Measurements from ENCODE around the gene NXN.
A peak's percentile ranks its signal among the peaks of the same experiment; 100 is the strongest.
"Not testable (repeated sequence)": the region's sequence is repeated elsewhere in the genome, so short reads cannot be mapped to it uniquely, and the experiment has no call there.

The NXN gene

DNA sequence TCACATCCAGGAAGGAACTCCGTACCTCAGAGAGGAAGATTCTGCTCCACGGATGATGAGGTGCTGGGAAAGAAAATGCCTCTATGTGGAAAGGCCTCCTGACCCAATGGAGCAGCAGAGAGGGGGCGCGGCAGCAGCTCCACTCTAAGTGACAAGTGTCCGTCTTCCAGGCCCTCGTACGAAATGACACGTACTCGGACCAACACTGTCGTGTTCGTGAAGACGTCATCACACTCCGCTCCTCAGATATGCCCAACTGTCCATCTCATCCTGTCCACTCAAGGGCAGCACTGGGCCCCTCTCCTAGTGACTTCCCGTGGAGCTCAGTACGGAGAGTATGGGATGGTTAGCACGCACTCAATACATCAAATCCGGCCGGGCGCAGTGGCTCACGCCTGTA lies 165.2 kb downstream of the NXN start:
- DNase-seq: no peak

DNA sequence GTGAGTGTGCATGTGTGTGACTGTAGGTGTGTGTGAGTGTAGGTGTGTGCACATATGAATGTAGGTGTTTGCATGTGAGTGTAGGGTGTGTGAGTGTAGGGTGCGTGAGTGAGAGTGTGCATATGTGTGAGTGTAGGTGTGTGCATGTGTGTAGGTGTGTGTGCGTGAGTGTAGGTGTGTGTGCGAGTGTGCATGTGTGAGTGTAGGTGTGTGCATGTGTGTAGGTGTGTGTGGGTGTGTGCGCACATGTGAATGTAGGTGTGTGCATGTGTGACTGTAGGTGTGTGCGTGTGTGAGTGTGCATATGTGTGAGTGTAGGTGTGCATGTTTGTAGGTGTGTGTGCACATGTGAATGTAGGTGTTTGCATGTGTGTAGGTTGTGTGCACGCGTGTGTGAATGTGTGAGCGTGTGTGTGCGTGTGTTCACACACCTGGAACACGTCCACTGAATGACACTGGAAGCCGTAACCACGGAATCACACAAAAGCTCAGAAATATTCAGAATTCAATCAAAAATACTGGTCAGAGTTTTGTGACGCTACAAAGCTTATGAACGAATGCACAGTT lies 166.9 kb downstream of the NXN start:
- no peak for DNase-seq

DNA sequence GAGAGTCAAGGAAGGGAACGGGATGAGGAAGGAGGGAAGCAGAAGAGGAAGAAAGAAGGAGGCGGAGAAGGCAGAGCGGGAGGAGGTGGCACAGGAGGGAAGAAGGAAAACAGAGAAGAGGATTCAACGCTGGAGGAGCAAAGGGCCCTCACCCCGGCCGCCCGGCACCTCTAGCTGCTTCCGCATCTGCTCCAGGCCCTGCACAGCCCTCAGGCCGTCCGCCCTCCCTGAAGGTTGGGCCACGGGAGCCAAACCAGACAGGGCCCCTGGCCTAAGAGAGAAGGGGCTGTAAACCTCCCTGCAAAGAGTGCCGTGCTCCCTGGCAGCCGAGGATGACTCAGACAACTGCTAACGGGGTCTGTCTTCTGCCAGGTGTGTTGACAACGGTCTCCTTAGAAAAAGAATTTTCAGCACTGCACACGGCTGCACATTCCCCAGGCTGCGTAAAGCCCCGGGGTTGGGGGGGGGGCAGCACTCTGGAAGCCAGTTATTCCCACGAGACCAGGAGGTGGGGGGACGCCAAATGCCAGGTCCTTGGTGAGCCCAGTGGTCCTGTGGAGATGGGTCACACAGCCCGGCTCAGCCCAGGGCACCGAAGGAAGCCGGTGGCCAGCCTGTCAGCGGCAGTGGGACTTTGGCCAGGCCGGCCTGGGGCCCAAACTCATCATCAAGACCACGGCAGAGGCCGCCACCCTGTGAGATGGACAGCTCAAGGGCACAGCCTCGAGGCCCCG lies 168.4 kb downstream of the NXN start:
- no peak for DNase-seq

DNA sequence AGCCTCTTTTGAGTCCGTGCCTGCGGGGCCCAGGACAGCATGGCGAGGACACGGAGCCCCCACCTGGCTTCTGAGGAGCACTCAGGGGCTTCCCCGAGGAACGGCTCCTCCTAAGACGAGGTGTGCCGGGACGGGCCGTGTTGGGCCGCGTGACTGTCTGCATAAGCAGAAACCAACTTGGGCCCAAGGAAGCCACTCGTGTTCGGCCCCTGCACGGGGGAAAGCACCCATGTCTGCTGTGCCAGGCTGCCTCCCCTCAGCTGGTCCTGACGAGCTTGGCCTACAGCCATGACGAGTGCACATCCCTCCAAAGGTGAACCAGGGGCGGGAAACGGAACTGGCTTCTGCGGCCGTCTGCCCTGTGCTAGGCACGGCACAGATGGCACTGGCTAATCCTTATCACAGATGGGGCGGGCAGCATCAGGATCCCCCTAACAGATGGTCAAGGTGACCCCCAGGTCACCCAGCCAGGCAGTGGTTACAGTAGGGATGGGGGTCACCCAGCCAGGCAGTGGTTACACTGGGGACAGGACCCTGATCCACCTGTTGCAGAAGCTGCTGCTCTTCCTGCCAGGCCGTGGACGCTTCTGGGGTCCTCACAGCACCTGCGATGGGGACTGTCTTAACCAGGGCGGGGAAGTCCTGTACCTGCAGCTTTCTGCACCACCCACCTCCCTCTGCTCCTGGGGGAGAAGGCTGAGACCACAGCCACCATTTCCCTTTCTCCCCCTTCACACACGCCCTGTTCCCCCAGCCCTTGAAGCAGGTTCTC lies 171.9 kb downstream of the NXN start:
- DNase-seq: no peak

DNA sequence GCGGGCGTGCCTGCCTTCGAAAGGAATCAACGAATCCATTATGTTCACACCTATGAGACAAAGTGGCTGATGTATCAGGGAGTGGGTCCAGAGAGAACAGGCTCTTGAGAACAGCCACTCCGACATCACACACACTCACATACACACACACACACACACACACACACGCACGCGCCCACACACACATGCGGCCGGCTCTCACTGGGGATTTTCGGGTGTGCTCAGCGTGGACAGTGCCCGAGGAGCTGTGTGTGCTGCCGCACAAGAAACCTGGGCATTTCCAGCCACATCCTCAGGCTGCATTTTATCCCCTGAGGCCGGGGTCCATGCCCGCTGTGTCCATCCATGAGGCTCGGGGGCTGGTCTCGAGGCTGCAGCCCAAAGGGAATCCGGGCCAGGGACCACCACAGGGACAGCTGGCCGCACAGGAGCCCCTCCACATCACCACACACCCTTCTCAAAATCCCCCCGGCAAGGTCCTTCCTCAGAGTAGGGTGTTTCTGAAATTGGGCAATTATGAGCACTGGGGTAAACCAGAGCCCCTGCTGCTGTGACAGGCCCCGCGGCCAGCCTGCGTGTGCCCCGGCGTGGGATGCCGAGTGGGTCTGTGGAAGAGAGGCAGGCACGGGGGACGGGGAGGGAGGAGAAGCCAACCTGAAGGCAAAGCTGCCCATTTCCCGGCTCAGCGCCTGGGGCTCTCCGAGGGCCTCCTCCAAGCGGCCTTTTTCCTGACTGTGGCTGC lies 172.6 kb downstream of the NXN start:
- no peak for DNase-seq

DNA sequence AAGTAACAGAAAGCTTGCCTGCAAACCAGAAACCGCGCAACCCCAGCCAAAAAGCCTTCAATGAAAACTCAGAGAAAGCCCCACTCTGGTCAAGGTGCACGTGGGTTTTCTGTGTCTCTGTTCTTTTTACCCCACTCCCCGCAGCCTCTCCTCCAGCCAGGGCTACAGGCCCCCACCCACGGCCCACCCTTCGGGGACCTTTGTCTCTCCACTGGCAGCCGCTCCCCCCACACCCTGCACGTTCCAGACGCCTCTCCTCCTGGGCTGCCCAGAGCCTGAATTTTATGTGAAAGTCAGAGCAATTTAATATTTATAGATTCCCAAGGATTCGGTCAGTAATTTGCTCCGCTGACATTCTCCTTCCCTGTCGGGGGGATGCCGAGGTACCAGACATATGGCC lies 173.2 kb downstream of the NXN start:
- no peak for DNase-seq

DNA sequence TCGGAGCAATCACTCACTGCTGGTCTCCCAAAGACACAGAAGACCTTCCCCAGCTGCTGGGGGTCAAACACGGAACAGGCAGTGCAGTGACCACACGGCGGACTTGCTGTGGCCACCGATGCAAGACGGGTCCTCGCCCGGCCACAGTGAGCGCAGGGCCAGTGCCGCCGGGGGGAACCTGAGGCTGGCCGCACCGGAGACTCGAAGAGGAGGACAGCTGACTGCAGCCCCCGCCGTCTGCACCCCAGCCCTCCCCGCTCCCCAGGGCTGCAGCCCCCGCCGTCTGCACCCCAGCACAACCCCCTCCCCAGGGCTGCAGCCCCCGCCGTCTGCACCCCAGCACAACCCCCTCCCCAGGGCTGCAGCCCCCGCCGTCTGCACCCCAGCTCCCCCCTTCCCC lies 173.7 kb downstream of the NXN start:
- not testable (repeated sequence) for DNase-seq

DNA sequence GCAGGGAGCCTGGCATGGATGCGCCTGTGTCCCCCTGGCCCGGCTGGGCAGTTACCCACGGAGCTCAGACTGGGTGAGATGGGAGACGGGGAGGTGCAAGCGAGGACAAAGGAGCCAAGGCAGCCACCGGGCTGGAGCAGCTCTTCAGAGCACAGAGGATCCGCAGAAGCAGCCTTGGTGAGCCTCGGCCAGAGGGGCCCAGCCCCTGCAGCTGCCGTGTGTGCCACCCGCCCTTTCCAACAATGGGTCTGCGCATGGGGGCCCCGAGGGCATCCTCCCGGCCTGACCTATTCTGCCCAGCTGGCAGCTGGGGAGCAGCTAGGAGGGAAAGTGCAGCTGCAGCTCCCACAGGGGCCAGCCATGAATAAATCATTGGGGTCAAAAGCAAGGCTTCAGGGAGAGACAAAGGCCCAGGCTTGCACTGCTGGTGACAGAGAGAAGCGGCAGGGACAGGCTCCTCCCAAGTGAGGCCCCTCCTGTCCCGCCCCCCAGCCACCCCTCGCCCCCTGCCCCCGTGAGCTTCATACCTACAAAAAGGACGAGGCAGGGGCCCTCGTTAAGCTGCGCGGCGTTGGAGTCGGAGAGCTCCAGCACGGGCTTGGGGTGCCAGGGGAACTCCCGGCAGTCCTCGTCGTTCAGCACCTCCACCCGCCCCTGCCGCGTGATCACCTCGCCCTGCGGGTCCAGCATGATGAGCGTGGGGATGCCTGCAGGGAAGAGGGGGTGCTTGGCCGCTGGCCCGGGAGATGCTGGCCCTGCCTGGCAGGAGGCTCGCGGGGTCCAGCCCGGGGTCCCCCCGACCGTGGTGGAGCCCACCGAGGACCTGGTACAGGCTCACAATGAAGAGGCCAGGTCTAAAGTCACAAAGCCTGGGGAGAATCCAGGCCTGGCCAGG lies 174.8 kb downstream of the NXN start:
- DNase-seq: no peak

DNA sequence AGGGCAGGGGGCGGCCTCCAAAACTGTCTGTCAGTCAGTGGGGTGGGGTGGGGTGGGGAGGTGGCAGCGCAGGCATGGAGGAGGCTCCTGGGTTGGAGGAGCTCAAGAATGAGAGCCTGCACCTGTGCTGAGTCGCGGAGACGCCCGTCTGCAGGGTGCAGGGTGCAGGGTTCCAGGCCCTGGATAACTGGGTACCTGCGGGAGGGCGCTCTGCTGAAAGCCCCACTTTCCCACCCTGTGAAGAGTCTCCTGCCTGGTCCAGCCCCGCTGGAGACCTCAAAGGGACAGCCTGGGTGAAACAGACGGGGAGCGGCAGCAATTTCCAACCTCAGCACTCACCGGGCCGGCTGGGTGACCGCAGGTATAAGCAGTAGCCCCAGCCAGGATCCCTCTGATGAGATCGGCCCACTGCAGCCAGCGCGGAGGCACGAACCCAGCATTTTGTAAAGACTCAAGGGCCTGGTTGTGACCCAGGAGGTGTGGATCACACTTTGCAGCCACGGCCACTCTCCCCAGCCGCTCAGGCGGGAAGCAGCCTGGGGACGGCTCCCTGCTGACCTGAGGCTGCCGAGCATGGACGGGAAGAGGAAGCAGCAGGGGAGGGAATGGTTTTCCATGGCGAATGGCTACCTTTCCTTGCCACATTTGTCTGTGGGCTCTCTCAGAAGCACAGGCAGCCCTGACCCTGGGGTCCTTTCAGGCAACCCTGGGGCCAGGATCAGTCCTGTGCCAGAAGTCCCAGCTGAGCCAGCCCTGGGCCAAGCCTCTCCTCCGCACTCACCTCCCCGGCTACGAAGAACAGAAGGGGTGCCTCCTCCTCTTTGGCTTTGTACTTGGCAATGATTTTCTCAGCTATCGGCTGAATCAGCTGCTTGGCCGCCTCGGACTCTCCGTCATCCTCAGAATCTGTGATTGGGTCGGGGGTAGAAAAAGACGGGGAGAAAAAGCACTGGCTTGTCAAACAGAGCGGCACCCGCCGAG lies 176.4 kb downstream of the NXN start:
- no peak for DNase-seq

DNA sequence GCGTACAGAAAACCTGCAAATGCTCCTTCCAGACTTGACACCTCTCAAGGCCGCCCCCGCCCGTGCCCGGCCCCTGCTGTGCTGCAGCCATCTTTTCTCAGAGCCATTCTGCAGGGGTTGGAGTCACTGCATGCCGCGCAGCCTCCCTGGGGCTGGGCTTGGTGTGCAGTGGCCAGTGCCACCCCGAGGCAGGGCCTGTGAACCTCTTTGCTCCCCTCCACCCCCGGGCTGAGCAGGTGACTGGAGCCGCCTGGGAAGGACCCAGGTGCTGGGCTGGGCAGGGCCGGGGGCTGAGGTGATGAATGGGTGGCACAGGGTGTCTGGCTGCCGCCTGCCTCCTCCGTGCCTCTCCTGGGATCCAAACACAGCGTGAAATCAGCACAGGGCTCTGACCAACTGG lies 177.1 kb downstream of the NXN start:
- no peak for DNase-seq

DNA sequence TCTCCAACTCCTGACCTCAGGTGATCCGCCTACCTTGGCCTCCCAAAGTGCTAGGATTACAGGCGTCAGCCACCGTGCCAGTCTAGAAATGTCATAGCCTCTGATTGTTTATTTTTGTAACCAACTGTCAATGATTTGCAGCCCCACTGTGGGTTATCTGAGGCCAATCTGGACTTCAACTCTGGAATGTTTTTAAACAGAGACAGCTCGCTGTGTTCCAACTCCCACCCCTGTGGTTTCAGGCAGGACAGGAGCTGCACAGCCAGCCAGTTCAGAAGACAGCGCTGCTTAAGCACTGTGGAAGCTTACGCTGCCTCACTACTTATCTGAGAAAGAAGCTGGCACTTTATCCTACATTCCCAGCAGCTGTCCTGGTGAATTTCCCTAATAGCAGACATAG lies 177.9 kb downstream of the NXN start:
- DNase-seq: no peak

DNA sequence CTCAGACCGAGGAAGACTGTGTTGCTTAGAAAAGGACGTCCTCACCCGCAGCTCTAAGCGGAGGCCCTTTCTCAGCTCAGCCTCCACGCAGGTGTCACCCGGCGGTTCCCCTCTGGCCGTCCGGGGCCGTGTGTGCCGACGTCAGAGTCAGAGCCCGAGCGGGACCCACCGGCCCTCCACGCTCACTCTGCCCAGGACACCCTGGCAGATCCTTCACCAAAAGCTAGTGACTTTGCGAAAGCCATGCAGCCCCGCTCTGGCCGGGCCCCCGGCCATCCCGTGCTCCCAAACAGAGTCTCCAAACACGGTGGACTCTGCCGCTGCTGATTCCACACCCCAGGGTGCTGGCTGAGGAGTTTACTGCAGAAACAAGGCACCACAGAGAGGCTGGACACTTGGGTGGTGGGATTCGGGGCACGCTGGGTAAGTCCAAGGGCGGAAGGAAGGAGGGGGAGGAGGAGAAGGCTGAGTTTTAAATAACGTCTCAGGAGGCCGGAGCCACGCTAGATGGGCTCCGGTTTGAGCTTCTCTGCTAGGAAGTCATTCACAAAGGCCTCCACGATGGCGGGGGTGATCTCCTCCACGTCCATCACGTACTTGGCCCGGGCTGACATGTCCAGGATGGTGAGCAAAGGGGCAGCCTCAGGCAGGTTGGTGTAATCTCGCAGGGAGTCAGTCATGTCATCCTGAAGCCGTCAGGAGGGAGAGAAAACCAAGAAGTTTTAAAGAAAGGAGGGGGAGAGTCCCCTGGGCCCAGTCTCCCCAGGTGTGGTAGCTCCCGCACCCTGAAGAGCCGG lies 178.9 kb downstream of the NXN start:
- no peak for DNase-seq

DNA sequence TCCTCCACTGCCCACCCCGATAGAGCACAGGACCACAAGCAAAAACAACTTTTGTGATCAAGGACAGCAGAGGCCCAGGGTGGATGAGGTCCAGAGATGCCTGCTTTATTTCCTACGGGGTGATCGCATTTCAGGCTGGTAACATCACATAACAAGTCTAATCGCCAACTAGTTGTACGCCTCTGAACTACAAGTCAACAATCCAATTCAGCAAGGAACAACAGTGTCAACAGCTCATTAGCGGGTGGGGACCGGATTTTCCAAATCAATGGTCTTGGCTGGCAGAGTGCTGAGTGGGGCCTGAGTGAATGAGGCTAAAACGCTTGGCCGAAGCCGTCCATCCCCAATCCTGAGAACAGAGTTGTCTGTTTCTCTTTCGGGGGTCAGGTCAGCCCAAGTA lies 180.3 kb downstream of the NXN start:
- no peak for DNase-seq

DNA sequence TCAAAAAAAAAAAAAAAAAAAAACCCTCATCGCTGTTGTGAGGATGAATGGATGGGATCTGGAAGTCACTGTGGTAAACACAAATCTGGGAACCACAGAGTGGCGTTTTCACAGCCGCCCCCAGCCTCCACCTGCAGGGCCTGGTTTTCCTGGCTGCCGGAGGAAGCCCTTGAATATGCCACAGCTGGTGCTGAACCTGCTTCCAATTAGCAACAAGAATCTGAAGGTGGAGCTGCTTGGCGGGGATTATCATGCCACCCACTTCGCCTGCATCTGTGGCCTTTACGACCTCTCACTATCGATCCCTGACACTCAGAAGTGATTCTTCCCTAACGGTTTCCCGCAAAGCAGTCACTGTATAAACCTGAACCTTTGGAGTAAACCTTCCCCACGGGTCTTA lies 181.3 kb downstream of the NXN start:
- no peak for DNase-seq

DNA sequence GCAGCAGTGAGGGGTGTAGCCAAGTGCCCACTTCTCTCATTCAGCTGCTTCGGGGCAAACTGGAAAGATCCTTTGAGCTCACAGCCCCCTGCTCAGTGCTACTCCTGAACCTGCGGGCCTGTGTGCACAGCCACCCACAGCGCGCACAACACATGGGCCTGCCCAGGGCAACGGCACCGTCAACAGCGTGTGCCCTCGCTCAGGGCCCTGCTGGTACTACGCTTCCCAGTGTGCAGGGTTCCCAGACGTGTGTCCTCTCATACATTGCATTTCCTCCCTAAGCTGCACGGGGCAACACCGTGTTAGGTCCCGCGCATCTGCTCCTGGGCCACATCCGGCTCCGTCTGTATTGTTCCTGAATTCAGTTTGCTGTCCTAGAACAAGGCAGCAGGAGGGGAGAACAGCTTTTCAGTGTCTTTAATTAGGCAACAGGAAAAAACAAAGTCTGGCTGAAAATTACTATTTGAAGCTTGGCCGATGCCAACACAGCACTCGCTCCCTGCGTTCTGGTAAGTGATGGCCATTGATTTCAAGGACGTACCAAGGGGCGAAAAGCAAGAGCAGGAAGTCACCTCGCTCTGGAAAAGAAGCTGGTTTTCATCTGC lies 182.2 kb downstream of the NXN start:
- DNase-seq: no peak

DNA sequence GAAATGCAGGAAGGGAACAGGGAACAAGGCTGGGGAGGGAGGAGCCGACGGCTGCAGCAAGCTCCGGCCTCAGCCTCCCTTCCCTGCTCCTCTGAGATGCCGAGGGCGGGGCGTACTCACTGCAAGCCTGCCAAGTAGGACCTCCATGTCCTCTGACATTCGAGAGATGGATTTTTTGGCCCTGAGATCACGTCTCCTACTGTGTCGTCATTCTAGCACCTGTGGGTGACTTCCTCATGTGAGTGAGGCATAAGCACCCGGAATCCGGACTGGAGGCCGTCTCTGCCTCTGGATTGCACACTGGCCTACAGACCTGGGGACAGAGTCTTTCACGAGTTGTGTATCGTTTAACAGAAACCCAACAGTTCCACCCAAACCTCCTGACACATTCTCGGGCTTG lies 183.0 kb downstream of the NXN start:
- DNase-seq: no peak

DNA sequence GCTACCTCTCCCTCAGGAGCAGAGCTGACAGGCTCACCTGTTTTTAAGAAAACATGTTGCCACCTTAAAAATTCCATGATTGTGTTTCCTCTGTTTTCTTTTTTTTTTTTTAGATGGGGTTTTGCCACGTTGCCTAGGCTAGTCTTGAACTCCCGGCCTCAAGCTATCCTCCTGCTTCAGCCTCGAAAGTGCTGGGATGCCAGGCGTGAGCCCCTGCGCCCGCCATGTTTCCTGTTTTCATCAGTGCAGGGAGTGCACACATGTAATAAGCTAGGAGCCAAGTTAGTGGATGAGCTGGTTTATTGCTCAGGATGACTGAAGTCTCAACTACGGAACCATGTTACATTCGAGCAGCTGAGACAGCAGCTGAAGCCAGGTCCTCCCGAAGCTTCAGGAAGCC lies 183.9 kb downstream of the NXN start:
- DNase-seq: no peak

DNA sequence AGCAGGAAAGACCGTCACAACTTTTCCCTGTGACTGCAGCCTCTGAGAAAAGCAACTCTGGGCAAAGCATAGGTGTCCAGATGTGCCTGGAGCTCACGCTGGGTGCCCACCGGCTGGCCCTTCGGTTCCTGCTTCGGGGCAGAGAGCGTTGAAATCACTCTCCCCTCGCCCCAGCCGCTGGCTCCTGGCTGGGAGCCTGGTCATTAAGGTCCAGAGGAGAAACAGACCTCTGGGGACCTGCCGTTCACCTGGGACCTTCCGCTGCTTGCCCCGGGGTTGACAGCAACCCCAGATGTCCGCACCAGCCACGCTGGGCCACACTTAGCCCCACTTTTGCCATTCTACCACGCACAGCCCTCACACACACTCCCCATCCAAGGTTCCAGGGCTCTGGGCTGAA lies 184.3 kb downstream of the NXN start:
- DNase-seq: no peak

DNA sequence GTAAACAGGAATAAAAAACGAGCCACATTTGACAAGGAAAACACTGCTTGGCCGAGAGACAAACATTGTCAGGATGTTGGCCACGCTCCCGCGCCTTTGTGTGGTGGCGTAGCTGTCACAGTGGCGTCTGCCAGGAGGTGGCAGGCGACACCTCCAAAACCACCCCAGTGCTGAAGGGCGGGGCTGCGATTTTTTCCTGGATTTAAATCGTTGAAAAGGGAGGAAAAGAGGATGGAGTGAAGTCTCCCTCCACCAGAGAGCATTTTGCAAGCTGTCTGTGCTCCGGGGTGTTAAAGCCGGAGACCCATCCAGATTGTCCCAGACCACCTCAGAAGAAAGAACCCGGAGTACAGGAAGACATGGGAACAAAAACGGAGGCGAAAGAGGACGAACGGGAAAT lies 184.7 kb downstream of the NXN start:
- peak; percentile 61 for DNase-seq

DNA sequence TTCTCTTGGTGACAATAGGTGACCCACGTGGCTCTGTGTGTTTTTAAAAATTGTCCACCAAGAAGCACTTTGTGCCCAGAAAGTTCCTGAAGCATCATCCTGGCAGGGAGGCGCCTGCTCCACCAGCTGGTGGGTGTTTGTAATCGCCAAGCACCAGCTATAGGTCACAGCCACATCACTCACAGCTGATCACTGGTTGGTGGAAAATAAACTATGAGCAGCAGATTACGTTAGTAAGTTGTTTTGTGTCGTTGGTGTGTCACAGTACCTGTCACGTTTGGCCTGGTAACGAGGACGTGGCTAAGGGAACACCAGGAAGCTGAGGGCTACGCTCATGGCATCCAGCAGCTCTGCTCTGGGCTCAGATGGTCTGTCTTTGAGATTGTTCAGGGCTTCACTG lies 187.3 kb downstream of the NXN start:
- DNase-seq: no peak
